Forelimb muscle (tissue), 1 donor: Measurements from ENCODE around the gene OR52N4. TPM values are rescaled to one million over a fixed set of nuclear protein-coding genes. Genes with fewer than 3 reads are reported as not detected.
"Not testable (repeated sequence)": the region's sequence is repeated elsewhere in the genome, so short reads cannot be mapped to it uniquely, and the experiment has no call there.

Source experiments
- DNase-seq: peaks from one replicate; pipeline ENCODE4 v3.0.0-alpha.2; 2013; ENCODE audit warnings: low read depth
- polyA plus RNA-seq: library from polyadenylated mRNA; unstranded; fragments of 120-200 nt; gene quantifications from one replicate; pipeline ENCODE4 v1.2.1, GENCODE V29; 2013; ENCODE audit not compliant: insufficient read length

Gene OR52N4
- polyA plus RNA-seq = not detected

DNA sequence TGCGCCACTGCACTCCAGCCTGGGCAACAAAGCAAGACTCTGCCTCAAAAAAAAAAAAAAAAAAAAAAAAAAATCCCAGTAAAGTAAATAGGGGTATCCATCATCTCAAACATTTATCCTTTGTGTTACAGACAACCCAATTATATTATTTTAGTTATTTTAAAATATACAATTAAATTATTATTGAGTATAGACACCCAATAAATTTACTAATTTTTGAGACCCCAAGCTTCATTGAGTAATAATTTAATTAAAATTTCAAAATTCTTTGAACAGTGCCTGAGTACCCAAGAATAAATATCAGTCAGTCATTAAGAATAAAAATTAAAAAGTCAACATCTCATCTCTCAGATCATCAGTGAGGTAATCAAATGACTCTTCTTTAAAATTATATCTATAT, at the start of gene OR52N4:
Gene OR52N4 (plus strand): TSS at position 301 of the 400 bp plus-strand sequence. CDS start 498 bp downstream, outside the sequence.
- DNase-seq = no peak

DNA sequence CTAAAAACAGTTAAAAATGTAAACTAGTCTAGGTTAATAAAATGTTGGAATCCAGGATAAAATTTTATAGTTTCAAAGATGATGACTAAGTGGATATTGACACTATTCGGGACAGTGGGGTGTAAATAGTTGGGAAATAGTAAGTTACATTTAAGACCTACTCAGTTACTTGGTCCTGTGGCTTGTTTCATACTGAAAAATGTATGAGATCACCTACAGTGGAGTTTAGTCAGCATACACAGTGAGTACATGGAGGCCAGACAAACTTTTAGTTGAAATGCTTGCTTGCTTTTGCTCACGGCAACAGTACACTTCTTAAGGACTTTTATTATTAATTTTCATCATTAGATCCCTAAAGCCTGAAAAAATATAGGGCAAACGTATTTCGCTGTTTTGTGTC, 48.4 kb upstream of the OR52N4 start:
- DNase-seq = no peak

DNA sequence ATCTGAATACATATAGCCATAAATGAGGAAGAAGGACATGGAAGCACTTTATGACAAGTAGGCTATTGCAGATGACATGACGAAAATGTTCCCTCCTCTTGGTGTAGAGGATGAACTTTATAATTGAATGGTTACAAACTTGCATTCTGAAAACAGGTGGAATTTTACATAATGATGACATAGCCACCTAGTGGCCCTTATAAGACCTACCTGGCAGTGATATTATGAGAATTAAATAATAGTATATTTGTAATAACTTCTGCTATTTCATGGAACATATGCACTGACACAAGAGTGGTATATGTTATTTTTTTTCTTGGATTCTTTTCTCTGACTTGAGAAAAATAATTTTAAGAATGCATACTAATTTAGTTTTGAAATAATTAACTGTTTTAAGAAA, 41.5 kb upstream of the OR52N4 start:
- DNase-seq = no peak

DNA sequence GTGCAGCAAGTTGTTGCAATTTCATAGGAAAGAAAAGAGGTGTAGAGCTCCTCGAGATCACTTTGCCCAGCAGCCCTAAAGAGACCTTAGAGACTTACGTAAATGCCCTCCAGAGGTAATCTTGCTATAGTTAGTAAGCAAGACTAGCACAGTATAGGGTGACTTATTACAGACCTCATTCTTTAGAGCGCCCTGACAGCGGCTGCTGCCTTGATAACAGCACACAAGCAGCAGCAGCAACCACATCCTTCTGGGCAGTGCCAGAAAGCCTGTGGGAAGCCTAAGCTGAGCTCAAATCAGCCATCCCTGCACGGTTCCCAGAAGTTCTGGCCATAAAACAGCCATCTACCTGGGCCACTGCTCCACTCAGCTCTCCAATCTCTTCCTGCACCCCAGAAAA, 40.3 kb upstream of the OR52N4 start:
- no peak for DNase-seq

DNA sequence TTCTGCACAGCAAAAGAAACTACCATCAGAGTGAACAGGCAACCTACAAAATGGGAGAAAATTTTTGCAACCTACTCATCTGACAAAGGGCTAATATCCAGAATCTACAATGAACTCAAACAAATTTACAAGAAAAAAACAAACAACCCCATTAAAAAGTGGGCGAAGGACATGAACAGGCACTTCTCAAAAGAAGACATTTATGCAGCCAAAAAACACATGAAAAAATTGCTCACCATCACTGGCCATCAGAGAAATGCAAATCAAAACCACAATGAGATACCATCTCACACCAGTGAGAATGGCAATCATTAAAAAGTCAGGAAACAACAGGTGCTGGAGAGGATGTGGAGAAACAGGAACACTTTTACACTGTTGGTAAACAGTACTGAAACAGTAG, 37.5 kb upstream of the OR52N4 start:
- not testable (repeated sequence) for DNase-seq

DNA sequence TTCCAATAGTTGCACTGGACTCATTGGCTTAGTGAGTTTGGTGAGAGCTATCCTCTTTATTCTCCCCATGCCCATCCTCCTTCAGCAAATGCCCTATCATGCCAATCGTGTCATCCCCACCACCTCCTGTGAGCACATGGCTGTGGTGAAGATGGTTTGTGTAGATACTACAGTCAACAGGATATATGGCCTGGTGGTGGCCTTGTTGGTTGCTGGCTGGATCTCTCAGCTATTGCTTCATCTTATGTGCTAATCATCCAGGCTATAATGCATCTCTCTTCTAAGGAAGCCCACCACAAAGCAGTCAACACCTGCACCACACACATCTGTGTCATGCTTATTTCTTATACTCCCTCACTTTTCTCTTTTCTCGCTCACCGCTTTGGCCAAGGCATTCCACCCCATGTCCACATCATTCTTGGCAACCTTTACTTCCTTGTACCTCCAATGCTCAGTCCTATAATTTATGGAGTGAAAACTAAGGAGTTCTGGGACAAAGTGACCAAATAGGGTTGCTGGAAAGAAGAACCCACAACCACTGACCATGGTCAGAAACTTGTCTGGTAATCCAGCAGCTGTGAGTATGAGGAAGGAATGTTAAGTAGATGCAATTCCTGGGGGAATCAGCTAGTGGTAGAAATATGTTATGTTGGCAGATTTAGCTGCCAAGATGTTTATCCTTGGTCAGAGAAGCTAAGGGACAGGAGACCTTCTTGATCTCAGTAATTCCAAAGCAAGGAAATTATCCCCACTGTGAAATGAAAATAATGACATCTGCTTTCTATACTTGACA, 34.1 kb upstream of the OR52N4 start:
- DNase-seq = no peak

DNA sequence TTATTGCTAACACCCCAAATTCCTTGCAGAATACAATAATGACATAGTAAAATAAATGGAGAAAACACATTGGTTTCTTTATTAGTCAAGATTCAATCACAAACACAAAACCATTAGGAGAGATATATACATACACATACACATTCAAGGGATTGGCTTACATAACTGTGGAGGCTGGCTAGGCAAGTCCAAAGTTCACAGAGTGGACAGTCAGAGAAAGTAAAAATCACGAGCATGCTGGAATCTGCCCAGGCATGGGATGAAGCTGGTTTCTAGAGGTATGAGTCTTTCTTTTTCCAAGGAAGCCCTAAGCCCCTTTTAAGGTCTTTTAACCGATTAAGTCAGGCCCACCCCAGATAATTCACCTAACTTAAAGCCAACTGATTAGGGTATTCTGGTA, 31.4 kb upstream of the OR52N4 start:
- DNase-seq = no peak

DNA sequence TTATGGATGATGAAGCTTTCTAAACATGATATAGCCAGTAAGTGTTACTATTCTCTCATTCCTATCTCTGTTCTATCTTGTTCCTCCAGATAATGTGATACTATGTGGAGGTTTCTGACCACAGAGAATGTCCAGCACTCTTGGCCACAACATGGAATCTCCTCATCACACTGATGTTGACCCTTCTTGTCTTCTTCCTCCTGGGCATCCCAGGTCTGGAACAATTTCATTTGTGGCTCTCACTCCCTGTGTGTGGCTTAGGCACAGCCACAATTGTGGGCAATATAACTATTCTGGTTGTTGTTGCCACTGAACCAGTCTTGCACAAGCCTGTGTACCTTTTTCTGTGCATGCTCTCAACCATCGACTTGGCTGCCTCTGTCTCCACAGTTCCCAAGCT, 27.7 kb upstream of the OR52N4 start:
- DNase-seq = no peak

DNA sequence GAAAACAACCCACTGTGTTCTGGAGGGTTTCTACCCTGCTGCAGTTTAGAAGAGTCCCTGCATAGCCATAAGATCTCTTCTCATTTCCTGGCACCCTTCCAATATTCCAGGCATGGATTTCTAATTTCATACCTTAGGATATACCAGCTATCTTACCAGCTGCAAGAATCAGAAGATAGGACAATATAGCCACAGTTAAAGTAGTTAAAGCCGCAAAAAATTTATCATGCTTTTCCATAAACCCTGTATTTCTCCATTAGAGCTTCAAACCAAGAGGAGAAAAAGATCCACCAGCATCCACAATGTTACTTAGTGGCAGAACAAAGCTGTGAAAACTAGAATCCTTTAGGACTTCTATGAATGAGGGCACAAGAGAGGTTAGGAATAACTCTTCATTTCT, 26.4 kb upstream of the OR52N4 start:
- DNase-seq = no peak

DNA sequence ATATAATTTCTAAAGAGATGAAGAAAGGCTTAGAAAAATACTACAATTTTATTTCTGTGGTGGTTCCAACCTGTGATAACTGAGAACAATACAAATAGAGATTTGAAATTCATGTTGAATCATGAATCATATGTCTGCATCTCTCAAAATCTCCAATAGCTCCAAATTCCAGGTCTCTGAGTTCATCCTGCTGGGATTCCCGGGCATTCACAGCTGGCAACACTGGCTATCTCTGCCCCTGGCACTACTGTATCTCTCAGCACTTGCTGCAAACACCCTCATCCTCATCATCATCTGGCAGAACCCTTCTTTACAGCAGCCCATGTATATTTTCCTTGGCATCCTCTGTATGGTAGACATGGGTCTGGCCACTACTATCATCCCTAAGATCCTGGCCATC, 17.6 kb upstream of the OR52N4 start, which contains the start of gene OR56B1:
Gene OR56B1 (plus strand): TSS at position 53 of the 400 bp plus-strand sequence. CDS start 69 bp downstream, at position 122.
- no peak for DNase-seq

DNA sequence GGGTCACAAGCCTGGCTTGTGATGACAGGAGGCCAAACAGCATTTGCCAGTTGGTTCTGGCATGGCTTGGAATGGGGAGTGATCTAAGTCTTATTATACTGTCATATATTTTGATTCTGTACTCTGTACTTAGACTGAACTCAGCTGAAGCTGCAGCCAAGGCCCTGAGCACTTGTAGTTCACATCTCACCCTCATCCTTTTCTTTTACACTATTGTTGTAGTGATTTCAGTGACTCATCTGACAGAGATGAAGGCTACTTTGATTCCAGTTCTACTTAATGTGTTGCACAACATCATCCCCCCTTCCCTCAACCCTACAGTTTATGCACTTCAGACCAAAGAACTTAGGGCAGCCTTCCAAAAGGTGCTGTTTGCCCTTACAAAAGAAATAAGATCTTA, 17.0 kb upstream of the OR52N4 start:
- DNase-seq = no peak

DNA sequence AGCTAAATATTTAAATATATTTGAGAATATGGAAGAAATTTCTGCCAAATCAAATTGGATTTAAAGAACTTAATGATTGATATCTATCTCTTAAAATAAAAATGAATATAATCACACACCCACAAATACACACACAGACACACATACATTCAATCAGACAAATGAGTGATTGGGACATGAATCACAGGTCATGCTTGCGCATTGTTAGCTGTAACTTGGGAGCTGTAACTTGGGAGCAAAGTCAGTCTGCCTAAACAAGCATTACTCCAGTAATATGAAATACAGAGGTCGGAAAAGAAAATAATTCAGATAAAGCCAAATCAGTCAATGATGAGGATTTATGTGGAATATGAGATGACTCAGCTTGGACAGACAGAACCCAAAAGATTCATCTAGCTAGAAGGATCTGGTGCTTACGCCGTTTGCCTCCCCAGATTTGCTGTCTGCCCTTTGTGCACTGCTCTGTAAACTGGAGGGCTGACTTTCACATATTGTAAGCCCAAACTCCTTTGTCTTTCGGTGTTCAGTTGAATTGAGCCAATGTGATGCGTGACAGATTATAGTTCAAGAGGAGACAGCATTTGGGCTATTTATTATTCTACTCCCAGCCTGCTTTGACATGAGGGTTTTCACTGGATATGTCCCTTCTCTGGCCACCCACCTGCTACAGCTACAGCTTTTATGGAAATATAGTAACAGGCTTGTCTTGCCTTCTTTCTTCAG, 16.2 kb upstream of the OR52N4 start:
- DNase-seq = no peak

DNA sequence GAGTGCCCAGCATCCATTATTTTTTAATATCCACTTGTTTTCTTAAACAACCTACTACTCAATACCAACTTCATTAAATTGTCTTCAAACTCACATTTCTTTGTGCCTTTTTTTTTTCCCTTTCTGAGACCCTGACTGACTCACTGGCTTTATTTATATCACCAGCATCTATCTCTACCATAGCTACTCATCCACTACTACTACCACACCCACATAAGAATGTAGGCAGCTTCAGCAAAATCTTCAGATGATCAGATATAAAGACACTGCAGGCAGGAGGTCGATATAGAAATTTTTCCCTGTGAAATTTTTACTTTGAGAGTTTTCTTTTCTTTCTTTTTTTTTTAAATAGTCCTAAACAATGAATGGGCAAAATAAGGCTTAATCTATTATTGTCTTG, 15.6 kb upstream of the OR52N4 start:
- DNase-seq = no peak

DNA sequence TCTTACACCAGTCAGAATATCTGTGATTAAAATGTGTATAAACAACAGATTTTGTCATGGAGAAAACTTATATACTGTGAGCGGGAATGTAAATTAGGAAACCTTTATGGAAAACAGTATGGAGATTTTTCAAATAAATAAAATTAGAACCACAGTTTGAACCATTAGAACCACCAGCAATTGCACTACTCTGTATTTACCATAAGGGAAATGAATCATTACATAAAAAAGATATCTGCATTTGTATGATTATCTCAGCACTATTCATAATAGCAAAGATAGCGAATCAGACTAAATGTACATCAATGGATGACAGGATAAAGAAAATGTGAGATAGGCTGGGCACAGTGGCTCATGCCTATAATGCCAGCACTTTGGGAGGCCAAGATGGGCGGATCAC, 7.4 kb upstream of the OR52N4 start:
- no peak for DNase-seq

DNA sequence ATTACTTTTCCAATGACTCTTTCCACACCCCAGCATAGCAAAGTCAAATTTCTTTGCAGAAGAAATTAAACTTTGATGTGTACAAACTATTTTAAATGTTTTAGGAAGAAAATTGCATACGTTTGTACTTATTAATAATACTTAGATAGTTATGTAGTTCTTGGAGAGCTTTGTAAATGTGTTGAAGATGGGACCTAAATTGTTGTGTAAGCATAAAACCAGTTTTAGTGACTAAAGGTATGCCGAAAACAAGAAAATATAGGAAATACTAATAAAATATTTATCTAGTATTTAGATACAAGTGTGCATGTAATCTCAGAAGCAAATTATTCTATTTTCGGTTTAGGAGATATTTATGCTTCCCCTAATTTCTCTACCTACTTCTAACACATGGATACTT, 4.2 kb upstream of the OR52N4 start:
- no peak for DNase-seq

DNA sequence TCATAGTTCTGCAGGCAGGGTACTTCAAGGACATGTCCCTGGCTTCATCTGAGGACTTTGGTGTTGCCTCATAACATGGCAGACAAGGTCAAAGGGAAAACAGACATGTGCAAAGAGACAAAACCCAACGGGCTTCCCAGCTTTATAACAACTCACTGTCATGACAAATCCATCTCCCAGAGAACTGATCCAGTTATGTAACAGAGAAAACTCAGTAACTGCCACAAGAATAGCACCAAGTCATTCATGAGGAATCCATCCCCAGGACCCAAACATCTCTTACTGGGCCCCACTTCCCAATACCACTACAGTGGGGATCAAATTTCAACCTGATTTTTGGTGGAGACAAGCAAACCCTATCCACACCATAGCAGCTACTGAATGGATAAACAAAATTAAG, 13.0 kb downstream of the OR52N4 start:
- no peak for DNase-seq

DNA sequence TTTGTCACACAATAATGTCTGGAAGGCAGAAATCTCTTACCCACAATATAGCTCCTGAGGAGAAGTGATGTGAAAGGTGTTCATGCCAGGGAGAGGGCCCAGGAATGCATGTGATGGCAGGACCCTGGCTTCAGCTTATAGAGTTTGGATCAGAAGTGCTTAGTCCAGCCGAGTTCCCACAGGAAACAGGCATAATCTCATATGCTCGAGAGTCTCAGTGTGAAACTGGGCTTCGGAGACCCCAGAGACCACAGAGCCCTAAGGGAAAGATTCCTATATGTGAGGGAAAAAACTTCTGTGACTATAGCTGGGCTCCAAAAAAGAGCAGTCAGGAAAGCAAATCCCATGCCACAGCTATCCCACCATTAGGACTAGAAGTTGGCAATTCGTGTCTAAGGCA, 29.2 kb downstream of the OR52N4 start, which contains the start of gene OR52N5:
Gene OR52N5 (minus strand): TSS at position 101 of the 400 bp plus-strand sequence. CDS start 4,721 bp downstream, outside the sequence.
- no peak for DNase-seq

DNA sequence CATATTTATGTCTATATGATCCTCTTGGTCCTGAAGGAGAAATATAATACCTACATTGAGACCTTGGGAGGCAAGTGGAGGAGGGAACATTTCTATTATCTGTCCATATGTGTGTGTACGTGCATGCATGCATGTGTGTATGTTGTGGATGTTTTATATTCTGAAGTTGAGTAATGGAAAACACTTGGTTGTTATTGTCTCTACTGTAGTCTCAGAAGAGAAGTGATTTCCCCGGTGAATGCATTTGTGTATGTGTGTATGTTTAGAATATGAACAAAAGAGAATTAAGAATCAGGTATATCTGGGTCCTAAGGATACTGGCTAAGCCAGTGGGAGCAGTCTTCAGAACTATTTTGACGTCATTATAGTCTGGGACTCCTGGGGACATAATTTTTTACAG, 37.1 kb downstream of the OR52N4 start, which contains the start of gene OR52N1:
Gene OR52N1 (minus strand): TSS at position 101 of the 400 bp plus-strand sequence. CDS start 2,449 bp downstream, outside the sequence.
- DNase-seq = no peak

DNA sequence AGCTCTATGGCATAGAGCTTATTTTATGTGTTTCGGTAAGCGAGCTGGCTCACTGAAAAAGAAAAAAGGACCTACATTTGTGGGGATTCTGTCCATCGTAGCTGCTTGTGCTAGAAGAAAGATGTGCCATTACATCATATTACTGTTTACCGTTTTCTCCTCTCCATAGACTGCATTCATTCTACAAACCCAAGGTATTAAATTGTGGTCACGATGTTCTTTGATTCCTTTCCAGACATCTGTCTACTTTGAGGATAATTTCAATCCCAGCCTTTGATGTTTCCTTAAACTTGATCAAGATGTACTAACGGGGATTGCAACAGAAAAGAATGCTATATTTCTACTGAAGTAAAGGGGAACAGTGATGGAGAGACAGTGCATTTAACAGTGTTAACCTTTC, 42.5 kb downstream of the OR52N4 start:
- DNase-seq = no peak

DNA sequence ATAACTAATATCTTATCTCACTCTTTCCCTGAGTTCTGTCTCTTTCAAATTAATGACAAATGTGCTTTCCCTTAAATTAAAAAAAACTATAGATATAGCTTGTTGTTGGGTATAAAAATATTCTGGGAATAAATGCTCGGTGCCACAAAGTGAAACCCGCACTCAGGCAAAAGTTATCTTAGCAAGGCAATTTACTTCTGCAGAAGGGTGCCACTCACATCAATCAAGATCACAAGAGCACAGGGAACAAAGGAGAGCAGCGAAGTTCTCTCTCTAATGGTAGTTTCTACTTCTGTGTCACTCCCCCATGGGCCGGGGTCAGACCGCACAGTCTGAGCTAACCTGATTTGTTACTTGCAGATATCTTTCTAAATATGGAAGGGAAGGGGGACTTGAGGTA, 49.9 kb downstream of the OR52N4 start:
- DNase-seq = no peak
